Fibroblast of mammary gland (primary cell): ENCODE measurements around the gene SDF2L1.

ENCODE experiments used
- DNase-seq: peaks from one replicate; pipeline ENCODE4 v3.0.0-alpha.2; 2010; ENCODE audit warnings: low read depth
- H3K4me3 ChIP-seq: 2 replicates; pipeline ENCODE4 v1.5.1; 2011; ENCODE audit warnings: low read depth, mild to moderate bottlenecking, low read length, moderate library complexity; ENCODE audit not compliant: control insufficient read depth
- CTCF ChIP-seq: conservative IDR thresholded peaks from 2 replicates; pipeline ENCODE4 v1.5.1; 2011; ENCODE audit warnings: low read depth, low read length, inconsistent platforms; ENCODE audit not compliant: control insufficient read depth, insufficient read depth

SDF2L1 gene

GRCh38 chr22:21626073-21626734 lies 15.9 kb upstream of the SDF2L1 start:
- DNase-seq: no peak
- no peak overlapping the region for H3K4me3 ChIP-seq
- TF ChIP-seq CTCF: no peak

GRCh38 chr22:21626735-21627469 lies 15.2 kb upstream of the SDF2L1 start:
- DNase-seq: no peak
- no peak overlapping the region for H3K4me3 ChIP-seq
- TF ChIP-seq CTCF: no peak

GRCh38 chr22:21628386-21629254 lies 13.5 kb upstream of the SDF2L1 start:
- TF ChIP-seq CTCF: no peak
- no peak for DNase-seq
- peak overlapping the region; percentile 77 for H3K4me3 ChIP-seq

GRCh38 chr22:21629255-21630149 lies 12.6 kb upstream of the SDF2L1 start, which contains the start of gene YDJC:
TSS of gene YDJC (minus strand) at chr22:21630022. CDS start at chr22:21630014, 8 bp downstream.
- DNase-seq: peak; percentile 86

GRCh38 chr22:21631025-21631424 lies 11.1 kb upstream of the SDF2L1 start:
- DNase-seq: no peak
- TF ChIP-seq CTCF: no peak
- H3K4me3 ChIP-seq: no peak overlapping the region

More at GRCh38 chr22:21629255-21630149, 12.6 kb upstream of the SDF2L1 start, which contains the start of gene YDJC:
- TF ChIP-seq CTCF: peak; percentile 39
- H3K4me3 ChIP-seq: peak within 1 kb of the TSS; percentile 77
